Common myeloid progenitor, CD34-positive (primary cell): ENCODE data around the gene KLHL29.

Experiments used
- CTCF ChIA-PET: fragments of 350-600 bp; sonication (Branson Sonifier 250); formaldehyde crosslinking; loops from one replicate; lab custom pipeline; 2021; ENCODE audit warnings: antibody characterized with exemption; lab: Charles Lee
- POLR2A ChIA-PET: fragments of 350-600 bp; sonication (Branson Sonifier 250); formaldehyde crosslinking; loops from one replicate; lab custom pipeline; 2021; ENCODE audit warnings: antibody characterized with exemption; lab: Charles Lee
- DNase-seq, 3 donors: peaks; one replicate each; pipeline versions ENCODE4 v3.0.0 to v3.0.0-alpha.2; 2013
- H3K27ac ChIP-seq, 2 experiments: 1 replicate in 1 of 2; 2 replicates in 1 of 2; pipeline ENCODE4 v1.7.0; 2013; ENCODE audit warnings: inconsistent platforms in 2 of 2, low read length in 2 of 2, mild to moderate bottlenecking in 2 of 2, low read depth in 1 of 2, moderate library complexity in 1 of 2; ENCODE audit not compliant: severe bottlenecking in 2 of 2, insufficient read depth in 1 of 2, poor library complexity in 1 of 2
- H3K27me3 ChIP-seq, 5 experiments: replicated peaks in 2 of 5; 1 replicate in 3 of 5; 2 replicates in 2 of 5; pipeline versions ENCODE4 v1.6.1 to v1.7.0; 2013; ENCODE audit warnings: low read length in 4 of 5, mild to moderate bottlenecking in 2 of 5, moderate library complexity in 2 of 5, inconsistent platforms in 1 of 5; ENCODE audit not compliant: insufficient read depth in 5 of 5, control insufficient read depth in 4 of 5
- H3K36me3 ChIP-seq, 4 experiments: 1 replicate in 2 of 4; 2 replicates in 2 of 4; pipeline versions ENCODE4 v1.6.1 to v1.7.0; 2013; ENCODE audit warnings: low read length in 3 of 4, control low read depth in 1 of 4, mild to moderate bottlenecking in 1 of 4; ENCODE audit not compliant: control insufficient read depth in 4 of 4, insufficient read depth in 4 of 4
- H3K4me1 ChIP-seq, 4 experiments: 1 replicate in 3 of 4; 2 replicates in 1 of 4; pipeline versions ENCODE4 v1.6.1 to v1.7.1; 2013; ENCODE audit warnings: low read length in 3 of 4, mild to moderate bottlenecking in 3 of 4, control low read depth in 1 of 4, inconsistent platforms in 1 of 4, moderate library complexity in 1 of 4; ENCODE audit not compliant: control insufficient read depth in 4 of 4, insufficient read depth in 4 of 4; ENCODE audit errors: control extremely low read depth in 1 of 4
- H3K4me3 ChIP-seq, 7 experiments: 1 replicate in 4 of 7; 2 replicates in 3 of 7; pipeline versions ENCODE4 v1.5.1 to v1.7.0; 2013; ENCODE audit warnings: mild to moderate bottlenecking in 7 of 7, low read length in 6 of 7, moderate library complexity in 6 of 7, inconsistent platforms in 2 of 7, low read depth in 2 of 7, control low read depth in 1 of 7; ENCODE audit not compliant: insufficient read depth in 4 of 7, control insufficient read depth in 1 of 7; ENCODE audit errors: extremely low read depth in 1 of 7
- H3K9me3 ChIP-seq, 5 experiments: 1 replicate in 4 of 5; 2 replicates in 1 of 5; pipeline versions ENCODE4 v1.6.1 to v1.7.1; 2013; ENCODE audit warnings: low read length in 4 of 5, mild to moderate bottlenecking in 2 of 5, inconsistent platforms in 1 of 5, low read depth in 1 of 5, moderate library complexity in 1 of 5; ENCODE audit not compliant: control insufficient read depth in 4 of 5, insufficient read depth in 2 of 5; ENCODE audit errors: control extremely low read depth in 1 of 5
- WGBS: methylation state at CpG from one replicate; pipeline ENCODE4 v1.1.5; 2013; ENCODE audit not compliant: insufficient coverage; 5-methylcytosine and 5-hydroxymethylcytosine counted together

Gene KLHL29

GRCh38 chr2:23694058-23695045, 309.4 kb downstream of the KLHL29 start:
- CTCF ChIA-PET: no interaction called here
- whole genome bisulfite sequencing: 69% methylated on average over 20 of the region's 21 CpGs
- no peak overlapping the region for H3K27ac ChIP-seq
- no peak for DNase-seq
- POLR2A ChIA-PET: no interaction called here
- H3K4me3 ChIP-seq: no peak overlapping the region
- H3K4me1 ChIP-seq: no peaks in the 10 kb centered on the region
- H3K36me3 ChIP-seq: peaks cover 0 to 4% (median 0%) of the 10 kb centered on the region in 4 experiments
- H3K9me3 ChIP-seq: no peaks in the 10 kb centered on the region
- H3K27me3 ChIP-seq: peaks cover 0 to 2% (median 0%) of the 10 kb centered on the region in 5 experiments

GRCh38 chr2:23695214-23695889, 310.4 kb downstream of the KLHL29 start:
- Histone ChIP-seq H3K4me3 (no peak overlapping the region), H3K27me3 (peaks cover 0 to 2% (median 0%) of the 10 kb centered on the region in 5 experiments), H3K4me1 (no peaks in the 10 kb centered on the region), H3K36me3 (peaks cover 0 to 4% (median 2%) of the 10 kb centered on the region in 4 experiments), H3K27ac (no peak overlapping the region), H3K9me3 (peaks cover 0 to 8% (median 0%) of the 10 kb centered on the region in 5 experiments)
- ChIA-PET CTCF (no interaction called here), POLR2A (no interaction called here)
- no peak for DNase-seq
- 98% methylated on average over 18 of the region's 24 CpGs for WGBS

- CTCF ChIA-PET: no interaction called here
These were observed 311.1 kb downstream of the KLHL29 start for GRCh38 chr2:23695890-23696751.

GRCh38 chr2:23696752-23697045, 311.7 kb downstream of the KLHL29 start:
- peaks cover 0 to 4% (median 2%) of the 10 kb centered on the region in 4 experiments for H3K36me3 ChIP-seq

More at GRCh38 chr2:23695890-23696751, 311.1 kb downstream of the KLHL29 start:
- peaks cover 0 to 4% (median 2%) of the 10 kb centered on the region in 4 experiments for H3K36me3 ChIP-seq
- H3K27me3 ChIP-seq: peaks cover 0 to 2% (median 0%) of the 10 kb centered on the region in 5 experiments
- no peaks in the 10 kb centered on the region for H3K4me1 ChIP-seq
- WGBS: 93% methylated on average over 29 of the region's 32 CpGs
- no peak for DNase-seq
- H3K4me3 ChIP-seq: no peak overlapping the region
- H3K27ac ChIP-seq: no peak overlapping the region
- POLR2A ChIA-PET: no interaction called here
- H3K9me3 ChIP-seq: peaks cover 0 to 10% (median 0%) of the 10 kb centered on the region in 5 experiments

GRCh38 chr2:23697256-23698075, 312.5 kb downstream of the KLHL29 start:
- no peak overlapping the region for H3K27ac ChIP-seq
- ChIA-PET CTCF (no interaction called here), POLR2A (no interaction called here)
- H3K36me3 ChIP-seq: peaks cover 0 to 4% (median 2%) of the 10 kb centered on the region in 4 experiments
- no peaks in the 10 kb centered on the region for H3K4me1 ChIP-seq
- H3K27me3 ChIP-seq: peaks cover 0 to 2% (median 0%) of the 10 kb centered on the region in 5 experiments
- peaks cover 0 to 10% (median 0%) of the 10 kb centered on the region in 5 experiments for H3K9me3 ChIP-seq
- H3K4me3 ChIP-seq: no peak overlapping the region
- WGBS: 98% methylated on average over 10 of the region's 12 CpGs
- no peak for DNase-seq

More at GRCh38 chr2:23696752-23697045, 311.7 kb downstream of the KLHL29 start:
- ChIA-PET POLR2A (no interaction called here), CTCF (no interaction called here)
- DNase-seq: no peak
- Histone ChIP-seq H3K4me1 (no peaks in the 10 kb centered on the region), H3K27ac (no peak overlapping the region), H3K9me3 (peaks cover 0 to 10% (median 0%) of the 10 kb centered on the region in 5 experiments), H3K27me3 (peaks cover 0 to 2% (median 0%) of the 10 kb centered on the region in 5 experiments), H3K4me3 (no peak overlapping the region)
- 100% methylated on average over 4 of the region's 5 CpGs for WGBS

- Histone ChIP-seq H3K4me1 (no peaks in the 10 kb centered on the region), H3K27me3 (peaks cover 0 to 2% (median 0%) of the 10 kb centered on the region in 5 experiments), H3K27ac (no peak overlapping the region), H3K36me3 (peaks cover 0 to 4% (median 2%) of the 10 kb centered on the region in 4 experiments), H3K9me3 (peaks cover 0 to 10% (median 0%) of the 10 kb centered on the region in 5 experiments), H3K4me3 (no peak overlapping the region)
- DNase-seq: no peak
- WGBS: 93% methylated on average over 2 of the region's 6 CpGs
- ChIA-PET POLR2A (no interaction called here), CTCF (no interaction called here)
These were observed 313.2 kb downstream of the KLHL29 start for GRCh38 chr2:23698116-23698693.
